ACHN (cell line): ENCODE results near the gene SEMA3C.
A peak's percentile ranks its signal among the peaks of the same experiment; 100 is the strongest.

Source experiments
- DNase-seq: peaks from one replicate; pipeline ENCODE4 v3.0.0-alpha.2; 2015
- in situ Hi-C: cut with HindIII; loops from 2 replicates; pipeline ENCODE4 v1.10.0; 2017; ENCODE audit warnings: low sequenced_read_pairs, low pct_ligation_motif_present, low pct_unique_long_range_greater_than_20kb

Gene SEMA3C

DNA sequence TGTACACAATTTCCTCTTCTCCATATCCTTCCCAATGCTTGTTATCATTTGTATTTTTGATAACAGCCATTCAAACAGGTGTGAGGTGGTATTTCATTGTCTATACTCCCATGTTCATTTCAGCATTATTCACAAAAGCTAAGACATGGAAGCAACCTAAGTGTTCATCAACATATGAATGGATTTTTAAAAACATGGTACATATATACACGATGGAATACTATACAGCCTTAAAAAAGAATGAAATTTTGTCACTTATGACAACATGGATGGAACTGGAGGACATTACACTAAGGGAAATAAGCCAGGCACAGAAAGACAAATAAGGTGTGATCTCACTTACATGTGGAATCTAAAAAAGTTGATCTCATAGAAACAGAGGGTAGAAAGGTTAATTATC is 109.3 kb downstream of the SEMA3C start:
- in situ Hi-C loops, result no loop called here
- no peak for DNase-seq

DNA sequence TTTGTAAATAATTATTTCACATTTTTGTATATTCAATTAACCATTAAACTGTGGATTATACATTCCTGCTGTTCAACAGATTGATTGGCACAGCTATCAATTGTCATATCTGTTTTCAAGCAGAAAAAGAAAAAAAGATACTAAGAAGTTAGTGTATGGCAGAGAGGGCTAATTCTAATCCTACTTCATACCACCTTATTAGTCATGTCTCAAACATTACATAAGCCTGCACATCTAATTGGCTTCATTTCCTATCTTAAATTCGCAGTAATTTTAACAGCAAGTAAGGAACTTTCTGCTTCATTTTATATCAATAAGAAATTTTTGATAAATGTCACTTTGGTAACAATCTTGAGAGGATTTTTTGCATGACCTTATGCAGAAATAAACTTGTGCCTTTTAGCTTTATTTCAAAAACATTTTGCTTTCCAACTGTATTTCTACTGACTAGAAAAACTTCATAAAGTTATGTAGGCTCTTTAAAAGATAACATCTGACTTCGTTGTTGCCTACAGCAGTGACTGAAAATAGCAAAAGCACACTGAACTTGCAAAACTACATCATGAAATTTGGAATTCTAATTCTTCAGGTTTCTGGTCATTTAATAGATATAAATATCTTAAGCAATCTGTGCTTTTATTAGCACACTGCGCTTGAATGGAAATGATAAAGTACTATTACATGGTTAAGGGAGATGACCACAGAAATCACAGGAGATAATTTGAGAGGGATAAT is 111.5 kb downstream of the SEMA3C start:
- no peak for DNase-seq
- in situ Hi-C loops, result no loop called here

DNA sequence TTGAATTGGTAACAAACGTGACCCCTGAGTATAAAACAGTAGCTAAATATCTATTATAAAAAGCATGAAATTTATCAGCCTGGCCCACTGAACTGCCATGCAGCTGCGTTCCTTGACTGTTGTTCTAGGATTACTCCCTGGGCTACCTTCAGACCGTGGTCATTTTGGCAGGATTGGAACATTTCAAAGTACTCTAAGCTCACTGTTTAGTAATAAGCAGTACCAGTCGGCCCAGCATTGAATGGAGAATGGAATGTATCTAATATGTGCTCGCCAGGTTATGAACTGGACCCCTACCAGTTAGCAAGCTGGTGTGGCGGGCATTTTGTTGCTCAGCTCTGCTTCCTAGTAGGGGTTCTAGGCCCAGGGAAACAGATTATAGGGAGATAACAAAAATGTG is 112.2 kb downstream of the SEMA3C start:
- no peak for DNase-seq
- in situ Hi-C loops, result no loop called here

DNA sequence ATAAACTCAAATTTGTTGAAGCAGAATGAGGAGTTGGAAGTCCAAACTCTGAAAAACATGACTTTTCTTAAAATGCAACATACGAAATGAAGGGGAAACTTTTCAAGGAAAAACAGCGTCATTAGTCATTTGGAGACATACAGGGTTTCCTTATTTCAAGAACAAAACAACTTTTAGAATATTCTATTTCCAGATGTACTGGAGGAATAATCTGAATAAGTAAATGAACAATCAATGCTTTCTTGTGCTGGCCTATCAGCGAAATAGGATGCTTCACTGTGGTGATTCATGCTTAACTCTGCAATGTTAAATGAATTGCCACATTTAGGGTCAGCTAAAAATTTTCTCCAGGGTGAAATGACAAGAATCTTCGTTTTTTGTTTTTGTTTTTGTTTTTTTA is 114.3 kb downstream of the SEMA3C start:
- in situ Hi-C loops, result no loop called here

DNA sequence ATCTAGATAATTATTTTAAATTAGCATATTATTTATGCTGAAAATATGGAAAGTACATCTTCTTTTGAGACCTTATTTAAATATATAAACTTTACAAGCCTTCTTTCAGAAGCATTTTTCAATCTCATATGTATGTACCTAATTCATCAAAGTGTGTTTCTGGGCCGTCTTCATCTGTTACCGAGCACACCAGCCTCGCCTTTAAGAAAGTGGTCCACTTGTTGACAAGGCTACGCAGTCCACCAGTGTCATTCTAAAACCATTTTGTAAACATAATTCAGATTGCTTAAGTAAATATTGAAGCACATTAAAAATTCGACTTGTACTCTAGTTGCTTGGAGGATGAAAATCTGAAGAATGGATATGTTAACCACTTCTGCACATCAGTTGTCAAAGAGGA is 116.3 kb downstream of the SEMA3C start:
- no peak for DNase-seq
- in situ Hi-C loops, result no loop called here

More for the DNA sequence above, 114.3 kb downstream of the SEMA3C start:
- no peak for DNase-seq

DNA sequence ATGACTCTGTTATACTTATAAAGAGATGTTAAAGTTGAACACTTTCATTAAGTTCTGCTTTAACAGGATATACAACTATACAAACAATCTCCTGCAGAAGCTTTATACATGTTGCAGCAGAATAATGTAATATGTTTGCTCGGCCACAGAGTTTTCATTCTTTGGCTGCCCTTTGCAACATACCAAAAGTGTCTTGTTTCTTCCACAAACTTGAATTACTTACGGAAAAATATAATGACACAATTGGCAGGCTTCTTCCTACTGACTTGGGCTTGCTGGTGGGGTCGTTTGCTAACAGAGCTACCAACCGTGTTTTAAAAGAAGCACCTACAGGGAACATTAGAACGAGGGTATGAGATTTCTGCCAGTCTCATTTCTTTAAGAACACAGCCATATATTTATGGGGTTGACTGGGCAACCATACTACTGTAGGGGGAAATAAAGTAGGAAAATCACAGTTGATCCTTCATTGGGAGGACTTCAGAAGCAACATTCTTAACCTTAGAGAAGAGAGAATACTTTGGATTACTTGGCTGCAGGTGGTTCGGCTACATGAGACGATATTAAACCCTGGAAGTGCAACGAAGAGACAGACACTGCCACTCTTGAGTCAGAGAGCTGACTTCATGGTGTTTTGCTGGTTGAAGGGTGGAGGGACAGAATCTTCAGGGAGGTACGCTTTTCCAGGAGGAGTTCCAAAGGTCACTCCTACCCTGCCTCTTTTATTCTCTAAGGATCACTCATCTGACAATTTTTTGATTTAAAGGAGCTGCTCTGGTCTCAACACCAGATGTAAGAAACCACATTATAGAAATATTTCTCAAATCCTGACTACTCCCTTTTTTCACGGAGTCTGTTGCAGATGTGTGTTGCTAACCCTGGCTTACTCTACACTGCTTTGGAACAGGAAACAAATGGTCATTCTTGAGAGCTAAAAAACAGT is 123.9 kb downstream of the SEMA3C start:
- in situ Hi-C loops, result no loop called here
- DNase-seq, result no peak

DNA sequence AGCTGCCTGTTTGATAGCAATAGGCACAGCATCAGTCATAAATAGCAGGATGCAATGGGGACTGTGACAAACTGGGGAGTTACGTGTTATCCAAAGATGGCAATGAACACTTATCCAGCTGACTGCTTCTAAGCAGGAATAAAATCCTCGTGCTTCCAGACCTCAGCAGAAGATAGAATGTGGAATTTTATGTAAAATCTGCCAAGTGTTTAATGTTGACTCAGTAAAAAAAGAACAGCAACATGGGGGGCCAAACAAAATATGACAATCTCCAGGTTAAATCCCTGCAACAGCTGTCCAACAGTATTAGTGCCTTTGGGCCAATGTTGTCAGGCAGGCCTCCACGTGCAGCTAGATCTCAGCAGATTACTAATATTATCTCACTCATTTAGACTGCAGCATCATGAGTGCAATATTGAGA is 127.3 kb downstream of the SEMA3C start:
- in situ Hi-C loops, result no loop called here
- no peak for DNase-seq

DNA sequence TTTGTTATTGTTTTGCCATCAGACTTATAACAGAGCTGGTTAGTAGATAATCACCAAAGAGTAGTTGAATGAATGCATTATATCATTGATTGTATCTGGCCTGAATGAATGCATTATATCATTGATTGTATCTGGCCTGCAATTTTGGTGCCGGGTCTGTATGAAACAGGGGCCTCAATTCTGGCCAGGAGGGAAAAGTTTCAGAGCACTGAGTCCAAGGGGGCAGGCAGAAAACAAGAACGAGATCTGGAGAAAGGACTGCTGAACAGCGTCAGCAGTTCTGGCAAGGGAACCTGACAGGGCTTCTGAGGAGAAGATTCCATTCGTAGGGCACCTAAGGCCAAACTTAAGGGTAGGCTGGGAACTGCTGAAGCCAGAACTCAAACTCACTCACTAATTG is 128.0 kb downstream of the SEMA3C start:
- in situ Hi-C loops, result no loop called here
- DNase-seq, result no peak

DNA sequence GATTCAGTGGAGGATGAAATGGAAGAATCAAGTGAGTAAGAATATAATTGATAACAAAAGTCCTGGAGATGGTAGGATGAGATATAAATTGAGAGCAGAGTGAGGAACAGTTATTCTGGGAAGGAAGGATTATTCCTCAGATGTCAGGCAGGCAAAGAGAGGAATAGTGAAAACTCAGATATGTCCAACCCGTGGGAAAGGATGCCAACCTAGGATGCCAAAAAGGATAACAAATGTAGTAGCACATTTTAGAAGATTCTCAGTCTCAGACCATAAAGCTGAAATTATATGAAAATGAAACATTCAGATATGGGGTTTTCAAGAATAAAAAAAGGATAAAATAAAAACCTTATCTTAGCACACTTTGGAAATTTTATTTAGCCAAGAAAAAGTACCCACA is 131.1 kb downstream of the SEMA3C start:
- in situ Hi-C loops, result no loop called here
- no peak for DNase-seq

DNA sequence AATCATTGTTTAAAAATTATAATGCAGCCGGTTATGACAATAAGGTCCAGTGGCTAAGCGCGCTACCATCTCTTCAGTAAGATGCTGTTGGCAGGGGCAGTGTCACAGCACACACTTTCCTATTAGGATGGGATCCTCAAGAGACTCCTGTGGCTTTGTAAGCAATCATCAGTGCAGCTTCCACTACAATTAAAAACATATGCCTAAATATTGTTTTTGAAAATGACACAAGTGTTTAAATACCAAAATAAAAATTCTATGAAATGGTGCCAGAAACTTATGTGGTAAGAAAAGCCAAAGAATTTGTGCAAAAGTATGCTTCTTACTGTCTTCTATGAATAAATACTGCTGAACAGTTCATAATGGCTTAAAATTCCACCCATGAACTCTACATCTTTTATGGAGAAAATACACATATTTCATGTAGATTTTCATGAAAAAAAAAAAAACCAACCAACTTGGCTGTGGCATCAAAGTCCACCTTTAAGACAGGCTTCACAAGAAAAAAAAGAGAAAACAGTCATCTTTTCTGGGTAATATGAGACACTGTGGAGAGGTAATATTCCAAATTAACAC is 132.8 kb downstream of the SEMA3C start:
- in situ Hi-C loops, result no loop called here
- no peak for DNase-seq

DNA sequence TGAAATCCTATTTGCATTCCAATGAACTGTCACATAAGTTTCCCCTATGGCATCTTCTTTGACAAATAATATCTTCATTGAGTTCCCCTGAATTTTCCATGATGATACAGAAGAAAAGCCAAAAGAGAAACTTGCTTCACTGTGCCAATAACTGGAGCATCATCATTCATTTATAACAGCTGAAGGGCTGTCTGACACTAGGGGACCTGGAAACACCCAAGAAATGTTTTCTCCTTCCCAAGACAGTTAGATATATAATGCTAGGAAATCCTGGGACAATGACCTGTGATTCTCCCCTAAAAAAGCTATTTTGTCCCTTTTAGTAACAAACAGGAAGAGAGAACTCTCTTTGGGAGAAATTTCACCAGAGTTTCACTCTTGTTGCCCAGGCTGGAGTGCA is 133.6 kb downstream of the SEMA3C start:
- DNase-seq, result no peak
- in situ Hi-C loops, result no loop called here

DNA sequence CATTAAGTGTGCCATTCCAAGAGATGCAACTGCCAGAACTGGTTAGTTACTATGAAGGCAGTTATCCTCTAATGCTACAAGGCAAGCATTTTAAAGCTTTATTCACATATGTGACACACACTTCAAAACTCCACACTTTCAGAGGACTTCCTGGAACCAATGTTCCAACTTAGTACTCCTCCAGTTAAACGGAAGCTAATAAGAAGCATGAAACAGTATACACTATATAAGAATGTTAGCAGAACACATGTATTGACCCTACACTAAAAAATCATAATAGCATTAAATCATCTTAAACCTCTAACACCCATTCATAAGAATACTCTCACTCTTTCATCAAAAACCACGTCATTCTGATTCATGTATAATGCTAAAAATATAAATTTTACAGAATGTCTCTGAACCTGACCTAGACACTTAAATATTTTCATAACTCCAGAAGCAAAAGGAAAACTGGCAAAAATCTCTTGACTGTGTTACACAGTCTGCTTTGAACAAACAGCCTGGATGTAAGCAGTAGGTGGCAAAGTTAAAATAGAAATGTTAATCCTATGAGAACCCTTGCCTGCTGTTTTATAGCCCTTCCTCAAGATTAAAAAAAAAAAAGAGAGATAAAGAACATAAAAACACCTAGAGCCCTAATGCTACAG is 135.0 kb downstream of the SEMA3C start:
- in situ Hi-C loops, result no loop called here
- no peak for DNase-seq

DNA sequence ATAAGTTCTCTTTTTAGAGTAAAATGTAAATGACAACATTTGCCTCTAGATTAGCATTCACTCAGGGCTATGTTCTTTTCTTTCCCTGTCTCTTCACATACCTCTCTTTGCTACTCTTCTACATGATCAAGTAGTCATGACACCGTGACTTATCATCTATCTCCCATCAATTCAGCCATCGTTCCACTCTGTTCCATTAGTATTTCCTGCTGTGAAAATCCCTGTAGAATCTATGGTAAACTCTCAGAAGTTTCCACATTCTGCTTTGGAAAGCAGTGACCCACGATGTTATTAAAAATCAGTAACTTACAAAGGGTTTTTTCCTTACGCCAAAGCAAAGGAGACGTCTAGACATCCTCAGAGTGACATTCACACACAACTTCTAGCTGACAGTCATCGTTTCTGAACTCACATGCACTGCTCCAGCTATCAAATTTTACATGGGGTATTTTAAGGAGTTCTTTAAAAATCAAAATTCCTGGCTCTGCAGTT is 135.6 kb downstream of the SEMA3C start:
- no peak for DNase-seq
- in situ Hi-C loops, result no loop called here

DNA sequence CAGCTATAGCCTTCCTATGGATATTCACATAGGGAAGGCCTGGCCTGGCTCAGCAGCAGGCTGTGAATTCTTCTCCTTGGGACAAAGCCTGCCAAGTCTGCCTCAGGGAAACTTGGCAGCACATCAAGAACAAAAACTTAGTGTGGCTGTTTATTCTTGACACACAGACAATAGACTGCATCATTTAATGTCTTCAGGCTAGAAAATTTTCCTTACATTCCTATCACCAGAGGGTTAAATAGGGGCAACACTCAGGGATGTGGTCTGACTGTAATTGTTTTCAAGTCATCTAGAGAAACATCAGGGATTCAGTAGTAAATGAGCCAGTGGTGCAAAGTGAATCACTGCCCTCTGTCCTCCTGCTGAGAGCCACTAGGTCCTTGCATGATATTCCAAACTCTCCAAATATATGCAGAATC is 137.3 kb downstream of the SEMA3C start:
- in situ Hi-C loops, result no loop called here
- DNase-seq, result no peak

DNA sequence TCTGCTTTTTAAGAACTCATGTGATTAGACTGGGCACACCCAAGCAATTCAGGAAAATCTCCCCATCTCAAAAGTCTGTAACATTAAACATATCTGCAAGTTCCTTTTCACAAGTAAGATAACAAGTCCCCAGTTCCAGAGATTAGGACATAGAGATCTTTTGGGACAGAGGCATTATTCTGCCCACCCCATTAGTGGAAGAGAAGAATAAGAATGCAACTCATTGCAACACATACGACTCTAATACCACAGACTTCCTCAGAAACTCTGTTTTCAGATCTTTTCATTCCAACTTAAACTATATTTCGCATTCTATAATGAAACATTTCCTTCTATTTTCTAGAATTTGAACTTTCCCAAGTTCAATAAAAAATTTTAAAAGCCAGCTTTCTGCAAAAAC is 137.7 kb downstream of the SEMA3C start:
- in situ Hi-C loops, result no loop called here
- DNase-seq, result no peak

DNA sequence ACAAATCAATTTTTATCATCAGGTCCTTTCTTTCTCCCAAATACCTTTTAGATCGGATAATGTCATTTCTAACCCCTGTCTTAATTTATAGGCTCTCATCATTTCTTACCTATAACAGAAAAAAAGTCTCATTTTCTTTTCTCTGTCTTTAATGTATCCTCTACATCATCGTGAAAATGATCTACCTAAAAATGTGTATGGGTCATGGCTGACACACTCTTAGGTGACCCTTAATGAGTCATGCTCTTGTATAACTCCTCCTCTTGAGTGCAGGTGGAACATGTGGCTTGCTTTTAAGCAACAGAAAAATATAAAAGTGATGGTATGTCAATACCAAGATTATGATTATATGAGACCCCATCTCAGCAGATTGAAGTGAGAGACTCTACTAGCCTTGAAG is 139.4 kb downstream of the SEMA3C start:
- DNase-seq, result peak; percentile 27
- in situ Hi-C loops, result no loop called here

DNA sequence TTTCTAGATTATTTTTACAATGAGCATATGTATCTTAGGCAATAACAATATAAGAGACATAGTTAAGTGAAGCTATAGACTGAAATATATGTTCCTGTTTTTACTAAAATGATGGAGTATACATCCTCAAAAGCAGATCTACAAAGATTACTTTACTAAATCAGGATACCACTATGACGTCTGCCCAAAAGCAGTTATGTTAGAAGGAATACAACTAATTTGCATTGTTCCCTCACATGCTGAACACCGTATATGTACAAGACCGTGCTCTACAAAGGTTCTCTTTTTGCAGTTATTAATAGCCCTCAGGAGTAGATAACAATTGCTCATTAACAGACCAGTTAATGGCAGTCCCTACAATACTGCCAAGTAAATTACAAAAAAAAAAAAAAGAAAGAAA is 143.0 kb downstream of the SEMA3C start:
- DNase-seq, result no peak
- in situ Hi-C loops, result no loop called here

DNA sequence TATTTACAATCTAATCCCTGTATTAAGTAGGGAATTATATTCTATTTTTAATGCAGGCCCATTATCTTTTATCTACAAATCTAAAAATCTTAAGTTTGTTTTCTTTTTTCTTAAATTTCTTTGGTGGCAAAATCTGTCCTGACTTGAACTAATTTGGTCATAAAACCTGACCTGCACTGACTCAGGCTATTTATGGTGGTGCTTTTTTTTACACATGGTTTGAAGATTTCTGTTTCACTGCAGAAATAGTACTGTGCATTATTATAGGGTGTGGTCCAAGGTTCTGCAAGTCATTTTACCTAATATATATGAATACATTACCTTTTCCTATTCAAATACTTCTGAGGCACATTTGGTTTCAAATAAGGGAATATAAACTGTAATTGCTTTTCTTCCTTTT is 143.4 kb downstream of the SEMA3C start:
- in situ Hi-C loops, result no loop called here

DNA sequence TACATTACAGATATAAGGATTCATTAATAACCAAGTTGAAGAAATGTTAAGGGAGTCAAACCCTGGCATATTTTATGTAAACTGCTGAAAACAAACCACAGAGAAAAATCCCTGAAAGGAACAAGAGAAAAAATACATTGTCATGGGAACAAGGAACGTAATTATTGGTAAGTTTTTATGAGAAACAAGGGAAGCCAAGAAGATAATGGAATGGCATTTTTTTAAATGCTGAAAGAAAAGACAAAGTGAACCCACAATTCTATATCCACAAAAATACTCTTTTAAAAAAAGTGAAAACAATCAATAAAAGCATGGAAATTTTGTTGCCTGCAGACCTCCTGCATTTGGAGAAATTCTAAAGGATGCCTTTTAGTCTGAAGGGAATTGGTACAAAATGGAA is 144.0 kb downstream of the SEMA3C start:
- DNase-seq, result no peak
- in situ Hi-C loops, result no loop called here

More for the DNA sequence above, 143.4 kb downstream of the SEMA3C start:
- DNase-seq, result no peak
